IMR-90 (cell line): ENCODE results near the gene ZSCAN30. TPM values are rescaled to one million over a fixed set of nuclear protein-coding genes. Genes with fewer than 3 reads are reported as not detected.
"Not testable (repeated sequence)": the region's sequence is repeated elsewhere in the genome, so short reads cannot be mapped to it uniquely, and the experiment has no call there.

Experiments
- ATAC-seq: fragments of 200-7000 bp; cut with Tn5 transposase; 2 replicates; pipeline ENCODE4 v1.9.1; 2020; ENCODE audit warnings: low read depth, mild to moderate bottlenecking, moderate library complexity
- BruUV-seq: library from RNA; stranded (reverse); fragments of 400-500 nt; replicated peaks from 2 replicates; lab custom pipeline; 2021; lab: Mats Ljungman, UMichigan
- CTCF ChIA-PET: fragments of 300-600 bp; formaldehyde crosslinking; extraction: SDS; loops from one replicate; lab custom pipeline; 2021; ENCODE audit warnings: antibody characterized with exemption; lab: Yijun Ruan, JAX
- POLR2A ChIA-PET: fragments of 300-600 bp; sonication (Branson Sonifier 250); formaldehyde crosslinking; loops from one replicate; lab custom pipeline; 2022; ENCODE audit warnings: antibody characterized with exemption; ENCODE audit not compliant: unreplicated experiment; lab: Charles Lee
- DNase-seq: peaks from one replicate; pipeline ENCODE4 v3.0.0; 2013
- H2AFZ ChIP-seq: replicated peaks from 2 replicates; pipeline ENCODE3; 2013; ENCODE audit warnings: low read length, mild to moderate bottlenecking; ENCODE audit not compliant: poor library complexity
- H2AK5ac ChIP-seq: 2 replicates; pipeline ENCODE4 v1.6.1; 2013; ENCODE audit warnings: low read depth, low read length, inconsistent platforms
- H2AK9ac ChIP-seq: replicated peaks from 2 replicates; pipeline ENCODE3; 2013; ENCODE audit warnings: mild to moderate bottlenecking, low read depth, low read length, moderate library complexity; ENCODE audit not compliant: poor library complexity
- H2BK120ac ChIP-seq: 2 replicates; pipeline ENCODE4 v1.6.1; 2013; ENCODE audit warnings: low read depth, low read length, inconsistent platforms
- H2BK15ac ChIP-seq: 3 replicates; pipeline ENCODE4 v1.6.1; 2013; ENCODE audit warnings: low read depth, low read length, inconsistent platforms
- H2BK20ac ChIP-seq: 2 replicates; pipeline ENCODE4 v1.6.1; 2013; ENCODE audit warnings: low read depth, mild to moderate bottlenecking, inconsistent platforms, low read length, moderate library complexity
- H2BK5ac ChIP-seq: 2 replicates; pipeline ENCODE4 v1.6.1; 2013; ENCODE audit warnings: mild to moderate bottlenecking, low read depth, low read length, inconsistent platforms; ENCODE audit not compliant: poor library complexity, severe bottlenecking
- H3K14ac ChIP-seq: replicated peaks from 2 replicates; pipeline ENCODE4 v1.6.1; 2013; ENCODE audit warnings: low read depth, low read length, inconsistent platforms
- H3K18ac ChIP-seq: 2 replicates; pipeline ENCODE4 v1.6.1; 2013; ENCODE audit warnings: low read depth, low read length, control low read depth
- H3K23ac ChIP-seq: 2 replicates; pipeline ENCODE4 v1.6.1; 2013; ENCODE audit warnings: low read depth, low read length, inconsistent platforms
- H3K27ac ChIP-seq: 2 replicates; pipeline ENCODE4 v1.5.1; 2013; ENCODE audit warnings: mild to moderate bottlenecking, control low read depth, low read length; ENCODE audit not compliant: insufficient read depth
- H3K27me3 ChIP-seq: 2 replicates; pipeline ENCODE4 v1.6.1; 2013; ENCODE audit warnings: low read length; ENCODE audit not compliant: control insufficient read depth, insufficient read depth
- H3K36me3 ChIP-seq: 2 replicates; pipeline ENCODE4 v1.6.1; 2013; ENCODE audit warnings: low read length, mixed read lengths; ENCODE audit not compliant: control insufficient read depth, insufficient read depth
- H3K4ac ChIP-seq: 2 replicates; pipeline ENCODE4 v1.6.1; 2013; ENCODE audit warnings: low read depth, low read length, inconsistent platforms
- H3K4me1 ChIP-seq: 2 replicates; pipeline ENCODE4 v1.6.1; 2013; ENCODE audit warnings: low read length, mixed read lengths; ENCODE audit not compliant: control insufficient read depth, insufficient read depth
- H3K4me2 ChIP-seq: 2 replicates; pipeline ENCODE4 v1.6.1; 2013; ENCODE audit warnings: low read depth, mild to moderate bottlenecking, control low read depth, low read length, moderate library complexity
- H3K4me3 ChIP-seq: 2 replicates; pipeline ENCODE4 v1.5.1; 2013; ENCODE audit warnings: low read depth, mild to moderate bottlenecking, control low read depth, low read length, moderate library complexity; ENCODE audit not compliant: insufficient read depth
- H3K56ac ChIP-seq: 2 replicates; pipeline ENCODE4 v1.6.1; 2013; ENCODE audit warnings: low read length, inconsistent platforms; ENCODE audit not compliant: insufficient read depth; ENCODE audit errors: extremely low read depth
- H3K79me1 ChIP-seq, 2 experiments: 2 replicates each; pipeline ENCODE4 v1.6.1; 2013; ENCODE audit warnings: low read length in 2 of 2, inconsistent platforms in 1 of 2, low read depth in 1 of 2
- H3K9ac ChIP-seq: 2 replicates; pipeline ENCODE4 v1.6.1; 2013; ENCODE audit warnings: low read depth, low read length, control low read depth
- H3K9me1 ChIP-seq: 2 replicates; pipeline ENCODE4 v1.6.1; 2013; ENCODE audit warnings: low read length, inconsistent platforms; ENCODE audit not compliant: insufficient read depth
- H3K9me3 ChIP-seq: 2 replicates; pipeline ENCODE4 v1.6.1; 2013; ENCODE audit warnings: low read length; ENCODE audit not compliant: control insufficient read depth, insufficient read depth
- H4K20me1 ChIP-seq: 2 replicates; pipeline ENCODE4 v1.6.1; 2013; ENCODE audit warnings: low read length, inconsistent platforms; ENCODE audit not compliant: insufficient read depth
- H4K5ac ChIP-seq: 2 replicates; pipeline ENCODE4 v1.6.1; 2013; ENCODE audit warnings: mild to moderate bottlenecking, low read depth, low read length, control low read depth
- H4K8ac ChIP-seq, 2 experiments: 2 replicates each; pipeline ENCODE4 v1.6.1; 2013; ENCODE audit warnings: low read depth in 2 of 2, low read length in 2 of 2, control low read depth in 1 of 2, inconsistent platforms in 1 of 2
- H4K91ac ChIP-seq: 2 replicates; pipeline ENCODE4 v1.6.1; 2013; ENCODE audit warnings: low read depth, low read length, inconsistent platforms; ENCODE audit not compliant: insufficient read depth
- WGBS, 2 experiments: methylation state at CpG; one replicate each; pipeline versions ENCODE4 v1.1.5 to v1.1.7; 2013; ENCODE audit warnings: missing lambda C conversion rate in 2 of 2; ENCODE audit not compliant: insufficient read length in 1 of 2; ENCODE audit errors: extremely low coverage in 2 of 2; 5-methylcytosine and 5-hydroxymethylcytosine counted together
- dilution Hi-C: fragments of 300-500 bp; cut with HindIII; formaldehyde crosslinking; loops from one replicate; pipeline ENCODE4 v1.14.3; 2018; ENCODE audit warnings: low sequenced_read_pairs; ENCODE audit not compliant: unreplicated experiment
- in situ Hi-C: fragments of 300-500 bp; cut with MboI; formaldehyde crosslinking; loops from 3 replicates; pipeline ENCODE4 v1.14.3; 2019; ENCODE audit warnings: low sequenced_read_pairs, inconsistent platforms, mixed read lengths
- intact Hi-C: fragments of 100-400 bp; cut with micrococcal nuclease; formaldehyde crosslinking; loops from 2 replicates; pipeline ENCODE4 v1.10.0; 2022
- polyA plus RNA-seq, 3 experiments: library from polyadenylated mRNA; depleted of rRNA; stranded (reverse); fragments of >200 nt; gene quantifications; 2 replicates each; pipeline ENCODE4 v1.2.3, GENCODE V29; 2012; ENCODE audit warnings: low replicate concordance in 1 of 3
- total RNA-seq: library from RNA; depleted of rRNA; stranded (reverse); fragments of >200 nt; gene quantifications from 2 replicates; pipeline ENCODE4 v1.2.3, GENCODE V29; 2012

Gene ZSCAN30
- total and polyA plus RNA-seq, 2 of the 4 experiments (the other 2 are of a cell fraction) = 9.9 to 17.7 TPM

DNA sequence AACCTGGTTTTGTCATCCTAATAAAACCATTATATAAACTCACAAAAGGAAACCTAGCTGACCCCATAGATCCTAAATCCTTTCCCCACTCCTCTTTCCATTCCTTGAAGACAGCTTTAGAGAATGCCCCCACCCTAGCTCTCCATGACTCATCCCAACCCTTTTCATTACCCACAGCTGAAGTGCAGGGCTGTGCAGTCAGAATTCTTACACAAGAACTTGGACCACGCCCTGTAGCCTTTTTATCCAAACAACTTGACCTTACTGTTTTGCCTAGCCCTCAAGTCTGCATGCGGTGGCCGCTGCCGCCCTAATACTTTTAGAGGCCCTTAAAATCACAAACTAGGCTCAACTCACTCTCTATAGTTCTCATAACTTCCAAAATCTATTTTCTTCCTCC is 70.7 kb downstream of the ZSCAN30 start:
- CTCF ChIA-PET, dilution Hi-C loops, H2BK5ac ChIP-seq, H3K27ac ChIP-seq, H3K23ac ChIP-seq, in situ Hi-C loops, H2BK15ac ChIP-seq, H2AK9ac ChIP-seq, H3K18ac ChIP-seq, H4K91ac ChIP-seq, H3K4ac ChIP-seq, POLR2A ChIA-PET, H2BK20ac ChIP-seq, H4K8ac ChIP-seq, ATAC-seq, H3K79me1 ChIP-seq, H3K4me2 ChIP-seq, BruUV-seq, H3K14ac ChIP-seq, H3K9me3 ChIP-seq, H3K4me3 ChIP-seq, H2AFZ ChIP-seq, H4K5ac ChIP-seq, H2BK120ac ChIP-seq, H3K4me1 ChIP-seq, DNase-seq, H3K36me3 ChIP-seq, H3K56ac ChIP-seq, H3K9me1 ChIP-seq, H3K9ac ChIP-seq, H2AK5ac ChIP-seq, H4K20me1 ChIP-seq, H3K27me3 ChIP-seq: not testable (repeated sequence)
- intact Hi-C loops = loop anchor here (10.0 kb wide), 1 partner anchor 65 kb away; no protein-coding TSS in a partner anchor
- 73% methylated on average over 4 of the region's 4 CpGs; no CpG with 5 or more reads in 1 of the 2 experiments for WGBS, 2 experiments

DNA sequence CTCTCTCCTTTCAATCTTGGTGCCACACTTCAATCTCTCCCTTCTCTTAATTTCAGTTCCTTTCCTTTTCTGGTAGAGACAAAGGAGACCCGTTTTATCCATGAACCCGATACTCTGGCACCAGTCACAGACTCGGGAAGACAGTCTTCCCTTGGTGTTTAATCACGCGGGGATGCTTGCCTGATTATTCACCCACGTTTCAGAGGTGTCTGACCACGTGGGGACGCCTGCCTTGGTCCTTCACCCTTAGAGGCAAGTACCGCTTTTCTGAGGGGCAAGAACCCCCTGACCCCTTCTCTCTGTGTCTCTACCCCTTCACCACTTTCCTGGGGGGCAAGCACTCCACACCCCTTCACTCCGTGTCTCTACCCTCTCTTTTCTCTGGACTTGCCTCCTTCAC is 73.4 kb downstream of the ZSCAN30 start:
- H3K9me3 ChIP-seq, ATAC-seq, H2AFZ ChIP-seq, H2BK120ac ChIP-seq, H3K79me1 ChIP-seq, H3K4me3 ChIP-seq, DNase-seq, BruUV-seq, H3K56ac ChIP-seq, H2BK15ac ChIP-seq, H4K5ac ChIP-seq, H2BK20ac ChIP-seq, H2AK9ac ChIP-seq, H3K14ac ChIP-seq, H3K23ac ChIP-seq, H3K4me1 ChIP-seq, dilution Hi-C loops, H3K36me3 ChIP-seq, POLR2A ChIA-PET, H3K4me2 ChIP-seq, H3K27ac ChIP-seq, H3K18ac ChIP-seq, H2BK5ac ChIP-seq, H3K4ac ChIP-seq, H3K27me3 ChIP-seq, H2AK5ac ChIP-seq, H4K8ac ChIP-seq, H3K9ac ChIP-seq, H4K20me1 ChIP-seq, CTCF ChIA-PET, in situ Hi-C loops, H3K9me1 ChIP-seq, H4K91ac ChIP-seq: not testable (repeated sequence)
- WGBS, 2 experiments = 70% methylated on average over 7 of the region's 10 CpGs; no CpG with 5 or more reads in 1 of the 2 experiments
- intact Hi-C loops = loop anchor here (10.0 kb wide), 1 partner anchor 62 kb away; no protein-coding TSS in a partner anchor
